ENCODE results near the gene FAM3D. TPM values are rescaled to one million over a fixed set of nuclear protein-coding genes. Genes with fewer than 3 reads are reported as not detected.

FAM3D gene
- total RNA-seq, 1 experiment from 2014 or later = not detected

DNA sequence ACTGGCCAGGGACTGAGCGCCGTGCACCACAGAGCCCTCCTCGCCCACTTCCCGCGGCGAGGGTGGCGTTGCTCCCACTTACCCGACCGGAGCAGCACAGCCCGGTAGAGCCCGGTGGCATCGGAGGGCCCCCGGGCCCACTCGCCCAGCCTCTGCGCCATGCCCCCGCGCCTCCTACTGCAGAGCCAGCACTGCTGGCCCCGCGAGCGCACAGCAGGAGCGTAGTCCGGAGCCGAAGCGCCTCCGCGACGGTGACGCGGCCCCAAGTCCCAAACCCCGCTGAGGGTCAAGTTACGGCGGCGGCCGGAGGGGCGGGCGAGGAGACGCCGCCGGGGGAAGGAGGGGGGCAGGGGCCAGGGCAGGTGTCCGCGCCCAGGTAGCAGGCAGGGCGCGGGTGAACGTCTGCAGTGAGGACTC lies 79.8 kb downstream of the FAM3D start:
- Histone ChIP-seq H3K4me2 (ENCODE audit: low read length) (no peak overlapping the region), H2AFZ (ENCODE audit: low read length) (no peak overlapping the region), H4K20me1 (ENCODE audit: low read length) (no peaks in the 10 kb centered on the region), H3K4me1 (ENCODE audit: insufficient read depth, low read length) (peaks cover 13% of the 10 kb centered on the region; the same call in 1 of the 2 replicates), H3K79me2 (ENCODE audit: low read length) (no peaks in the 10 kb centered on the region), H3K4me3 (ENCODE audit: low read length) (no peak overlapping the region), H3K27me3 (ENCODE audit: low read length) (no peaks in the 10 kb centered on the region), H3K27ac (ENCODE audit: low read length) (no peak overlapping the region), H3K9me2 (replicated peaks; ENCODE audit: low read length) (no peaks in the 10 kb centered on the region), H3K9ac (ENCODE audit: low read length) (no peak overlapping the region), H3K36me3 (ENCODE audit: low read depth, low read length) (no peaks in the 10 kb centered on the region), H3F3A (ENCODE audit: low read length, unreplicated experiment) (no peaks in the 10 kb centered on the region), H3K9me3 (ENCODE audit: low read length) (no peaks in the 10 kb centered on the region)
- BruUV-seq (replicated peaks) = no TSS peak
- TF ChIP-seq EZH2 (IDR thresholded peaks at IDR 0.05; ENCODE audit: low read length, unreplicated experiment) (no peak), EZH2phosphoT487 (IDR thresholded peaks at IDR 0.05; ENCODE audit: borderline replicate concordance, low read length) (no peak)
- TF ChIP-seq, protein P1, sequence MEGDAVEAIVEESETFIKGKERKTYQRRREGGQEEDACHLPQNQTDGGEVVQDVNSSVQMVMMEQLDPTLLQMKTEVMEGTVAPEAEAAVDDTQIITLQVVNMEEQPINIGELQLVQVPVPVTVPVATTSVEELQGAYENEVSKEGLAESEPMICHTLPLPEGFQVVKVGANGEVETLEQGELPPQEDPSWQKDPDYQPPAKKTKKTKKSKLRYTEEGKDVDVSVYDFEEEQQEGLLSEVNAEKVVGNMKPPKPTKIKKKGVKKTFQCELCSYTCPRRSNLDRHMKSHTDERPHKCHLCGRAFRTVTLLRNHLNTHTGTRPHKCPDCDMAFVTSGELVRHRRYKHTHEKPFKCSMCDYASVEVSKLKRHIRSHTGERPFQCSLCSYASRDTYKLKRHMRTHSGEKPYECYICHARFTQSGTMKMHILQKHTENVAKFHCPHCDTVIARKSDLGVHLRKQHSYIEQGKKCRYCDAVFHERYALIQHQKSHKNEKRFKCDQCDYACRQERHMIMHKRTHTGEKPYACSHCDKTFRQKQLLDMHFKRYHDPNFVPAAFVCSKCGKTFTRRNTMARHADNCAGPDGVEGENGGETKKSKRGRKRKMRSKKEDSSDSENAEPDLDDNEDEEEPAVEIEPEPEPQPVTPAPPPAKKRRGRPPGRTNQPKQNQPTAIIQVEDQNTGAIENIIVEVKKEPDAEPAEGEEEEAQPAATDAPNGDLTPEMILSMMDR (conservative IDR thresholded peaks at IDR 0.05; ENCODE audit: low read depth, low read length) = no peak
- DNase-seq (no peak), ATAC-seq (no peak)
- intact Hi-C loops (cut with micrococcal nuclease) = no loop called here
- ChIA-PET CTCF (no interaction called here), POLR2A (ENCODE audit: unreplicated experiment) (no interaction called here)

DNA sequence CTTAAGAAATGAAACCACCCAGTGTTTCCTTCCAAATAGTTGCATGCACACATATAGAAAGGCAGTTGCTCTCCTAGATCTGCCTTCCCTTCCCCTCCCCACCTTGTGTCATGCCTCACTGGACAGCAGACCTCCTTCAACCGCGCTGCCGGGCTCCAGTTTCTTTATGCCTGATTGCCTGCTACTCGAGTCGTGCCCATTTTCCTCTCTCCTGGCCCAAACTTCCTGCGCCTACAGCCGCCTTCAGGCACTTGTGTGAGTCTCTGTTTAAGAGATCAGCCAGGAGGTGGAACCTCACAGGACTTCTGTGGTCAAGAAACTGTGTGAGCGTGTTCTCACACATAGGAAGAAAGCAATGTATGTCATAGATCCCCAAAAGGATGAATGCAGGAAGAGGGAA lies 80.6 kb downstream of the FAM3D start:
- H2AFZ ChIP-seq (ENCODE audit: low read length) = peak overlapping the region; percentile 97; the same call in 1 of the 2 replicates
- H3F3A ChIP-seq (ENCODE audit: low read length, unreplicated experiment) = no peaks in the 10 kb centered on the region
- intact Hi-C loops (cut with micrococcal nuclease) = loop anchor here (1.0 to 2.0 kb wide), 2 partner anchors 17 to 43 kb away; no protein-coding TSS in a partner anchor
- ChIA-PET CTCF (interaction anchor here (0.6 to 1.2 kb wide), 5 partner anchors 11 to 44 kb away, joined by 5 to 10 read pairs (median 8); no protein-coding TSS in a partner anchor), POLR2A (ENCODE audit: unreplicated experiment) (no interaction called here)
- H3K9me3 ChIP-seq (ENCODE audit: low read length) = no peaks in the 10 kb centered on the region
- H3K9me2 ChIP-seq (replicated peaks; ENCODE audit: low read length) = no peaks in the 10 kb centered on the region
- no peak overlapping the region for H3K27ac ChIP-seq (ENCODE audit: low read length)
- no TSS peak for BruUV-seq (replicated peaks)
- peak overlapping the region; percentile 69; the same call in 1 of the 2 replicates for H3K9ac ChIP-seq (ENCODE audit: low read length)
- H3K4me3 ChIP-seq (ENCODE audit: low read length) = peak overlapping the region; percentile 87; the same call in 1 of the 2 replicates
- H3K4me1 ChIP-seq (ENCODE audit: insufficient read depth, low read length) = peaks cover 13% of the 10 kb centered on the region; the same call in 1 of the 2 replicates
- peak overlapping the region; percentile 92 for H3K4me2 ChIP-seq (ENCODE audit: low read length)
- no peak for ATAC-seq
- no peak for DNase-seq
- H3K79me2 ChIP-seq (ENCODE audit: low read length) = no peaks in the 10 kb centered on the region
- TF ChIP-seq EZH2 (IDR thresholded peaks at IDR 0.05; ENCODE audit: low read length, unreplicated experiment) = no peak
- TF ChIP-seq, protein P1 (conservative IDR thresholded peaks at IDR 0.05; ENCODE audit: low read depth, low read length) = no peak
- TF ChIP-seq EZH2phosphoT487 (IDR thresholded peaks at IDR 0.05; ENCODE audit: borderline replicate concordance, low read length) = no peak
- H4K20me1 ChIP-seq (ENCODE audit: low read length) = no peaks in the 10 kb centered on the region
- no peaks in the 10 kb centered on the region for H3K27me3 ChIP-seq (ENCODE audit: low read length)
- no peaks in the 10 kb centered on the region for H3K36me3 ChIP-seq (ENCODE audit: low read depth, low read length)
